Brain pericyte (primary cell): ENCODE measurements around the gene B3GAT2.

Experiments
- DNase-seq: peaks from one replicate; pipeline ENCODE4 v3.0.0-alpha.2; 2012; ENCODE audit warnings: low read depth, low spot score

The B3GAT2 gene

DNA sequence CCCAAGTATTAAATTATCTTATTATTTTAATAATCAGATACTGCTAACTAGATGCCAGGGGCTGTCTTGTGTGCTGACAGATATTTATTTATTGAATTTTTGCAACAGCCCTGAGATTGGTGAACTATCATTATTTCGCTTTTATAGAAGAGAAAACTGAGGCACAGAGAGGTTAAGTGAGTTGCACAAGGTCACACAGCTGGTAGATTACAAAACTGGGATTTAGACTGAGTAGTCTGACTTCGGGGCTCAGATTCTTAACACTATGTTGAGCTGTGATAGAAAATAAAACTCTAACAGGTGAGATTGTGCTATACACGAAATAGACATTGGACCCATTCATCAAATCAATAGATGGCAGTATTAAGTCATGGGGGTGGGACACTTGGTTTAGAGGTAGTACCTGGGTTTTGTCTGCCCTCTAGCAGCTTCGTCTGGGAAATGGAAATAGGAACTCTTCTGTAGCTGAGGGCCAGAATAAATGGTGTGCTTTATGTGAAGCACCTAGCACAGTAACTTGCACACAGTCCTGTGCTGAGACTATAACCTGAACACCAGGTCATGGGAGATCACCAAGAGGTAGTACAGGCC lies 113.4 kb downstream of the B3GAT2 start:
- DNase-seq = no peak

GRCh38 chr6:70842541-70842940 lies 114.3 kb downstream of the B3GAT2 start:
- DNase-seq = no peak

DNA sequence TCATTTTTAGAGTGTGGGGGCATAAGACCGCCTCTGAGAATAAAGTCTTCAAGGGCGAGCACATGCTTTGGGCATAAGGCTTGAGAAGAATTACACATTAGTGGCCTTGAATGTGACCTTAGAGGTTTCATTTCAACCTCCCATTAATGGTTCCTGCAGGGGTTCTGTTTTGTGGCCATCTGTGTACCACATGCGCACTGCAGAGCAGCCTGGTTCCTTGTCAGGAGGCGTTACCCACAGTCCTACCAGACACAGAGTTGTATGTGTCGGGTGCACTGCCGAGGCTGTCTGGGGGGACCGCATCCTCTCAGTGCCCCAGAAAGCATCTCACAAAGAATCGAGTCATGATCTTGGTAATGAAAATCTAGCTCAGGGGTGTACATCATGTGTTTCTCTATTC lies 115.7 kb downstream of the B3GAT2 start:
- DNase-seq = no peak

- no peak for DNase-seq
Observed at GRCh38 chr6:70839286-70840266, 117.3 kb downstream of the B3GAT2 start.

DNA sequence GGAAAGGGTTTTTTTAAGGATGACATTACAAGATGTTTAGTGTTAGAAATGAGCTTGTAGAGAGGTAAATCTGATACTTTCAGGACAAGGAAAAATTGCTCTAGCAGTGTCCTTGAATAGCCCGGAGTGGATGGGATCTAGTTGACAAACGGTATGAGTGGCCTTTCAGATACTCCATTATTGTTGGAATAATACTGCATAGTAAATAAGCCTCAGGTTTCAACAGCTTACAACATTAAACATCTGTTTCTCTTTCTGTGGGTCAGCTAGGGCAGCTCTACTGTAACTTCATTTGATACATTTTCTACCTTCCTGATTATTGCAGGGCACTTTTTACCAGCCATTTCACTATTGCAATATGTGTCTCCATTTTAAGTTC lies 118.0 kb downstream of the B3GAT2 start:
- no peak for DNase-seq

DNA sequence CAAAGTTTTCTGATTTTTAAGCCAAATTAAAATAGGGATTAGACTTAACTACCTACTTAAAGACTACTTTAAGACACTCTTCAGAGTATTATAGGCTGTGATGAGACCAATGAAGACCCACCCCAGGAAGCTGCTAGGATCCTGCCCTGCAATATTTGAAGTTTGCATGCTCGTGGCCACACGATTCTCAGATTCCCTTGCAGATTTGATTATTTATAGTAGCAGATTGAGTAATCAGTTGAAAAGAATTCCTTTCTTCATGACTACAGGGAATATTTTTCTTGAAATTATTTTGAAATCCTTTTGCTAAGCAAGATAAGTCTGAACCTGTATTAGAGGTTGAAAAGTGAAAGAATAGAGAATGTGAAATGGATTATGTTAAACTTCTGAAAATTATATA lies 122.3 kb downstream of the B3GAT2 start:
- no peak for DNase-seq

DNA sequence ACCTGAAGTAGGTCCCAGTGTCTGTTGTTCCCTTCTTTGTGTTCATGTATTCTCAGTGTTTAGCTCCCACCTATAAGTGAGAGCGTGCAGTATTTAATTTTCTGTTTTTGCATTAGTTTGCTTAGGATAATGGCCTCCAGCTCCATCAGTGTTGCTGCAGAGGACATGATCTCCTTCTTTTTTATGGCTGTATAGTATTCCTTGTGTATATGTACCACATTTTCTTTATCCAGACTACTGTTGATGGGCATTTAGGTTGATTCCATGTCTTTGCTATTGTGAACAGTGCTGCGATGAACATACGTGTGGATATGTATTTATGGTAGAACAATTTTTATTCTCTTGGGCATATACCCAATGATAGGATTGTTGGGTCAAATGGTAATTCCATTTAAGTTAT lies 125.4 kb downstream of the B3GAT2 start:
- DNase-seq = no peak

DNA sequence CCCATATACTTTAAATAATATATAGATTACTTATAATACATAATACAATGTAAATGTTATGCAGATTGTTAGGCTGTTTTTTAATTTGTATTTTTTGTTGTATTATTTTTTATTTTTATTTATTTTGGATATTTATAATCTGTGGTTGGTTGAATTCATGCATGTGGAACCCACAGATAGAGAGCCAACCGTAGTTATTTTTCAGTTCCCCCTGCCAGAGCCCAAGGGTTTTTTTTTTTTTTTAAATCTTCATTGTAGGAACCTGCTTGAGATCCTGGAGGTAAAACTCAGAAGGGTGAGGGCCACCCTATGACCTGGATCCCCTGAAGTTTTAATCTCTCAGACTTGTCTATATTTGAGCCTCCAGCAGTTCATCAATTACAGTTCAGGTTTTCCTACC lies 133.2 kb downstream of the B3GAT2 start:
- no peak for DNase-seq

DNA sequence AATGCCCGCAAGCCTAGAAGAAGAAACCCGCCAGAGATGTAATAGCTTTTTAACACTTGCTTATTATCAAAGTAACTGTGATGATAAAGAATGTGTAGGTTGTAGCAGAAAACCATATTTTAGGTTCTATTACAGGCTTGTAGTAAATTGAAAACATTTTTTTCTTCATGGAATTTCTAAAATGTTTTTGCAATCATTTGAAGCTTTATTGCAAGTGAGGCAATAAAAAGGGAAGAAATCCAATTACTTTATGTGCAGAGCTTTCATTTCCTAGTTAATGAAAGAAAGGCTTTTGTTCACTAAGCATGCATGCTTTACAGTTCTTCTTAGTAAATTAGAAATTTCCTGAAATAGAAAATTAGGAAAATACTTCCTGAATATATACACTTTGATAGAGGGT lies 135.1 kb downstream of the B3GAT2 start:
- no peak for DNase-seq

DNA sequence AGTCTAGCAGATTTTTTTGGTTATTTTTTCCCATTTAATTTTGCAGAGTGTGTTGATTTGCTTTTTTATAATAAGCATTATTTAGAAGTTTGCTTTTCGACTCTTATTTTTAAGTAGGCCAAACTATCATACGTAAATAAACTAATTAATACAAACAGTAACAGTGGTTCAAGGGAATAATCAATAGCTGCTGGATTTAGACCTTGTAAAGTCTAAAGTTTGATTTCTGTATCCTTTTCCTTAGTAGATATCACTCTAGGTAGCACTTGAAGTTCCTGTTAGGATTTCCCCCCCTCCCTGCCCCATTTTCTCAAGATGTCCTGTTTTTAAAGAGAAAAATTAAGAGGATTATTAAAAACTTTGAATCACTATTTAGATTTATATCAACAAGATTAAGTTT lies 136.1 kb downstream of the B3GAT2 start:
- no peak for DNase-seq

DNA sequence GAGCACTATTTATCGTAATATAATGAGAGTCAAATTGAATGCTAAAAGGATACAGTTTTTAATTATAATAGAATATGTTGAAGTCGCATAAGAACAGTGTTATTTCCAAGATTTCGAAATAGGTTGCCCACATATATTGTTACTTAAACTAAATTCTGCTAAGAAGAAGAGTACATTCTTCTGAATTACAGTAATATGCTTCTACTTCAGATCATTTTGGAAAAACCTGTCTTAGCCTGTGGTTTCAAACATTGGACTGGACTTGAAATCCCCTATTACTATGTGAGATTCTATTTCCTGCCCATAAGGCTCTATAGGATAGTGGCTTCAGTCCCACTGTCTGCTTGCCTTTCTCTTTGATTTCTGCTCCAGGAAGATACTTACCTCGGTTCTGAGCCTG lies 137.2 kb downstream of the B3GAT2 start:
- no peak for DNase-seq

DNA sequence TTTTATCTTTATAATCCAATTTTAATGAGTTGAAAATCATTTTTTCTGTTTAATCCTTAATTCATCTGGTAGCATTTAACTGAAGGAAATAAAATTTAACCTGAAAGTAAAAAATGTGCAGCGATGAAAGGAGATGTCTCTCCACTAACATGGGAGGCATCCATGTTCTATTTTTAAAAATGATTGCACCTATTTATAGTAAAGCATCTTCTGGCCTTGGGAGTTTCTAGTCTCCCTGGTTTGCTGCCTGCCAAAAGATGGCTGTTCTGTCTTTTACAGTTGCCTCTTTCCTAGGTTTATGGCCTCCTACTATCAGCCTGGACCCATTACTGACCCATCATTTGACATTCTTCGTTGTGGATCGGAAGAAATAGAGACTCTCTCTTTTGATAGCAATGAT lies 143.0 kb downstream of the B3GAT2 start:
- DNase-seq = no peak

DNA sequence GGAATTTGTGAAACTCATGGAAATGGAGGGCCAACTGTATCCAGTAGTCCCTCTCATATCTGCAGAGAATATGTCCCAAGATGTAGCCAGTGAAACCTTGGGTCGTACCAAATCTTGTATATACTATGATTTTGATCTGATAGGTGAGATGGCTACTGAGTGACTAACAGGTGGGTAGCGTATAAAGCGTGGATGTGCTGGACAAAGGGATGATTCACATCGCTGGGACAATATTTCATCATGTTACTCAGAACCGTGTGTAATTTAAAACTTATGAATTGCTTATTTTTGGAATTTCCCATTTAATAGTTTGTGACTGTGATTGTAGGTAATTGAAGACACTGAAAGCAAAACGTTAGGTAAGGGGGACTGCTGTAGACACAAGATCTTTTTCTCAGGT lies 145.1 kb downstream of the B3GAT2 start:
- no peak for DNase-seq
